Measurements from ENCODE around the gene SURF2.

- TF ChIP-seq EP300 (IDR thresholded peaks at IDR 0.05), result no peak
- no peak for TF ChIP-seq CTCF (IDR thresholded peaks at IDR 0.05)
Observed at GRCh38 chr9:133389562-133389961, 33.2 kb downstream of the SURF2 start.
